GM23338 (cell line): ENCODE results near the gene MOXD1. TPM values are rescaled to one million over a fixed set of nuclear protein-coding genes. Genes with fewer than 3 reads are reported as not detected.

Experiments used
- ATAC-seq: fragments of 200-7000 bp; cut with Tn5 transposase; 3 replicates; pipeline ENCODE4 v1.9.1; 2020
- DNase-seq: peaks from one replicate; pipeline ENCODE4 v3.0.0-alpha.2; 2015; ENCODE audit warnings: low spot score
- H2AFZ ChIP-seq: fragments of 200-600 bp; sonication (generic); 2 replicates; pipeline ENCODE4 v1.8.0; 2016; ENCODE audit warnings: antibody characterized with exemption, mild to moderate bottlenecking, moderate library complexity
- H3F3A ChIP-seq: fragments of 200-600 bp; sonication (generic); replicated peaks from 2 replicates; pipeline ENCODE4 v1.8.0; 2017; ENCODE audit warnings: antibody characterized with exemption, mixed run types, low read depth
- H3K27ac ChIP-seq: fragments of 200-600 bp; sonication (generic); 2 replicates; pipeline ENCODE4 v1.6.1; 2016; ENCODE audit warnings: low read depth
- H3K27me3 ChIP-seq: fragments of 200-600 bp; sonication (generic); 2 replicates; pipeline ENCODE4 v1.8.0; 2016; ENCODE audit warnings: mild to moderate bottlenecking, mixed run types, moderate library complexity; ENCODE audit not compliant: insufficient read depth
- H3K36me3 ChIP-seq: fragments of 200-600 bp; sonication (generic); 2 replicates; pipeline ENCODE4 v1.8.0; 2016; ENCODE audit warnings: mild to moderate bottlenecking; ENCODE audit not compliant: insufficient read depth
- H3K4me1 ChIP-seq: fragments of 200-600 bp; sonication (generic); 2 replicates; pipeline ENCODE4 v1.8.0; 2016; ENCODE audit warnings: mild to moderate bottlenecking, moderate library complexity; ENCODE audit not compliant: insufficient read depth
- H3K4me2 ChIP-seq: fragments of 200-600 bp; sonication (generic); 2 replicates; pipeline ENCODE4 v1.7.1; 2017; ENCODE audit warnings: mixed run types
- H3K4me3 ChIP-seq: fragments of 200-600 bp; sonication (generic); 2 replicates; pipeline ENCODE4 v1.6.1; 2016; ENCODE audit warnings: mixed run types
- H3K79me2 ChIP-seq: fragments of 200-600 bp; sonication (generic); replicated peaks from 2 replicates; pipeline ENCODE4 v1.8.0; 2017; ENCODE audit warnings: mild to moderate bottlenecking; ENCODE audit not compliant: insufficient read depth
- H3K9me2 ChIP-seq: fragments of 200-600 bp; sonication (generic); 2 replicates; pipeline ENCODE4 v1.8.0; 2017; ENCODE audit not compliant: insufficient read depth
- H4K20me1 ChIP-seq: fragments of 200-600 bp; sonication (generic); replicated peaks from 2 replicates; pipeline ENCODE4 v1.8.0; 2017; ENCODE audit warnings: mild to moderate bottlenecking; ENCODE audit not compliant: insufficient read depth
- H3K27ac Mint-ChIP-seq: 2 replicates; pipeline ENCODE4 v1.8.0; 2020; ENCODE audit warnings: inconsistent platforms, mild to moderate bottlenecking, moderate library complexity, mixed read lengths
- H3K27me3 Mint-ChIP-seq: 3 replicates; pipeline ENCODE4 v1.8.0; 2022; ENCODE audit warnings: low read depth, mild to moderate bottlenecking, moderate library complexity, mixed read lengths, inconsistent platforms; ENCODE audit not compliant: insufficient read depth, poor library complexity
- H3K36me3 Mint-ChIP-seq: 3 replicates; pipeline ENCODE4 v1.8.0; 2021; ENCODE audit warnings: low read depth, mild to moderate bottlenecking, inconsistent platforms, moderate library complexity, mixed read lengths
- H3K4me1 Mint-ChIP-seq: 3 replicates; pipeline ENCODE4 v1.8.0; 2020; ENCODE audit warnings: mild to moderate bottlenecking, inconsistent platforms, mixed read lengths
- H3K4me3 Mint-ChIP-seq: 3 replicates; pipeline ENCODE4 v1.8.0; 2021; ENCODE audit warnings: moderate library complexity, mild to moderate bottlenecking, inconsistent platforms, mixed read lengths
- H3K9me3 Mint-ChIP-seq: 3 replicates; pipeline ENCODE4 v1.8.0; 2020; ENCODE audit warnings: moderate library complexity, mild to moderate bottlenecking, inconsistent platforms, mixed read lengths
- CREB1 ChIP-seq: fragments of 250-450 bp; sonication (Bioruptor Pico); IDR thresholded peaks from 2 replicates; pipeline ENCODE4 v1.5.0; 2020; ENCODE audit warnings: low read depth, mild to moderate bottlenecking, moderate library complexity
- JUNB ChIP-seq: IDR thresholded peaks from one replicate; pipeline ENCODE4 v1.6.1; 2016; ENCODE audit warnings: antibody characterized with exemption; ENCODE audit not compliant: unreplicated experiment
- POLR2AphosphoS5 ChIP-seq: IDR thresholded peaks from 2 replicates; pipeline ENCODE4 v1.6.1; 2016; ENCODE audit warnings: antibody characterized with exemption, low read depth
- STAT1 ChIP-seq: IDR thresholded peaks from one replicate; pipeline ENCODE4 v1.6.1; 2016; ENCODE audit warnings: antibody characterized with exemption; ENCODE audit not compliant: unreplicated experiment
- ZNF114 ChIP-seq: fragments of 250-450 bp; sonication (Bioruptor Pico); IDR thresholded peaks from 2 replicates; pipeline ENCODE4 v1.5.0; 2020; ENCODE audit warnings: mild to moderate bottlenecking, moderate library complexity
- ZNF331 ChIP-seq: fragments of 250-450 bp; sonication (Bioruptor Pico); IDR thresholded peaks from 2 replicates; pipeline ENCODE4 v1.5.0; 2020; ENCODE audit warnings: low read depth, mild to moderate bottlenecking, moderate library complexity
- polyA plus RNA-seq: library from polyadenylated mRNA; unstranded; fragments of >200 nt; fragmentation: Nextera tagmentation; extraction: Ambion mirVana; gene quantifications from 2 replicates; pipeline ENCODE4 v1.2.1, GENCODE V29; 2016
- total RNA-seq: library from RNA; depleted of rRNA; stranded (reverse); fragments of >200 nt; shearing (Covaris generic); gene quantifications from 2 replicates; pipeline ENCODE4 v1.2.3, GENCODE V29; 2014
- TF ChIP-seq, protein P1 (sequence below), 2 experiments: fragments of 200-600 bp in 1 of 2; sonication (generic) in 1 of 2; conservative IDR thresholded peaks; 2 replicates each; pipeline versions ENCODE4 v1.5.1 to v1.6.1; 2016 to 2017; ENCODE audit warnings: antibody characterized with exemption in 2 of 2, low read depth in 2 of 2, mild to moderate bottlenecking in 2 of 2, moderate library complexity in 1 of 2
- TF ChIP-seq, protein P2 (sequence below): fragments of 250-450 bp; sonication (Bioruptor Pico); IDR thresholded peaks from 2 replicates; pipeline ENCODE4 v1.5.0; 2020; ENCODE audit warnings: mild to moderate bottlenecking, moderate library complexity
- TF ChIP-seq, protein P3 (sequence below): IDR thresholded peaks from 2 replicates; pipeline ENCODE4 v1.6.1; 2016; ENCODE audit warnings: antibody characterized with exemption

MOXD1 gene
- total and polyA plus RNA-seq, 2 experiments from 2014 or later: 1.7 to 4.3 TPM

DNA sequence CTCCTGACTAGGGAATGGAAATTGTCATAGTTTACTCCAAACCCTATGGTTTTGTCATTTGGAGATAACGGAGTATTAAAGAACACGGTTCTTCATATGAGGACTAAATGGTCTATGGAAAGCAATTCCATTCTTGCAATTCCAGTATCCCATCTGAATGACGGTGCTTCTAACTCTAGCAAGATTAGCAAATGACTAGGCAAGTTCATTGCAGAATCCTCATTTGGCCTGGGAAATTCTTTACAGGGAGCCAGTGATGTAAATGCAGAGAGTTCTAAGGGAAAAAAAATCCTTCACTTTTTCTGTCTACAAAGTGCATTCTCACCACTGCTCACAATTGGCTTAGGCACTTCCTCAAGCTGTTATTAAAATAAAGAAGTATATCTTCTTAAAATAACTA, 111.5 kb downstream of the MOXD1 start:
- Histone ChIP-seq H3F3A (no peaks in the 10 kb centered on the region), H3K4me1 (0 out of 2 replicates have a peak, but pooled peaks cover 3% of the 10 kb centered on the region), H3K36me3 (no peaks in the 10 kb centered on the region), H3K79me2 (no peaks in the 10 kb centered on the region), H3K27ac (no peak overlapping the region), H2AFZ (no peak overlapping the region), H3K4me2 (no peak overlapping the region), H3K27me3 (no peaks in the 10 kb centered on the region), H4K20me1 (no peaks in the 10 kb centered on the region), H3K4me3 (no peak overlapping the region), H3K9me2 (no peaks in the 10 kb centered on the region)
- H3K4me1 Mint-ChIP-seq: peaks cover 5% of the 10 kb centered on the region; the same call in 2 of the 3 replicates
- ATAC-seq: no peak; the same call in 2 of the 3 replicates
- no peaks in the 10 kb centered on the region for H3K27me3 Mint-ChIP-seq
- H3K27ac Mint-ChIP-seq: no peak overlapping the region
- no peaks in the 10 kb centered on the region for H3K9me3 Mint-ChIP-seq
- TF ChIP-seq, protein P1, sequence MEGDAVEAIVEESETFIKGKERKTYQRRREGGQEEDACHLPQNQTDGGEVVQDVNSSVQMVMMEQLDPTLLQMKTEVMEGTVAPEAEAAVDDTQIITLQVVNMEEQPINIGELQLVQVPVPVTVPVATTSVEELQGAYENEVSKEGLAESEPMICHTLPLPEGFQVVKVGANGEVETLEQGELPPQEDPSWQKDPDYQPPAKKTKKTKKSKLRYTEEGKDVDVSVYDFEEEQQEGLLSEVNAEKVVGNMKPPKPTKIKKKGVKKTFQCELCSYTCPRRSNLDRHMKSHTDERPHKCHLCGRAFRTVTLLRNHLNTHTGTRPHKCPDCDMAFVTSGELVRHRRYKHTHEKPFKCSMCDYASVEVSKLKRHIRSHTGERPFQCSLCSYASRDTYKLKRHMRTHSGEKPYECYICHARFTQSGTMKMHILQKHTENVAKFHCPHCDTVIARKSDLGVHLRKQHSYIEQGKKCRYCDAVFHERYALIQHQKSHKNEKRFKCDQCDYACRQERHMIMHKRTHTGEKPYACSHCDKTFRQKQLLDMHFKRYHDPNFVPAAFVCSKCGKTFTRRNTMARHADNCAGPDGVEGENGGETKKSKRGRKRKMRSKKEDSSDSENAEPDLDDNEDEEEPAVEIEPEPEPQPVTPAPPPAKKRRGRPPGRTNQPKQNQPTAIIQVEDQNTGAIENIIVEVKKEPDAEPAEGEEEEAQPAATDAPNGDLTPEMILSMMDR (conservative IDR thresholded peaks at IDR 0.05; ENCODE audit: low read depth in 2 of 2): no peak
- TF ChIP-seq JUNB (no peak), POLR2AphosphoS5 (no peak), CREB1 (CRISPR knock-in tag) (no peak), STAT1 (no peak), ZNF331 (no peak), ZNF114 (CRISPR knock-in tag) (no peak)
- TF ChIP-seq, protein P2, sequence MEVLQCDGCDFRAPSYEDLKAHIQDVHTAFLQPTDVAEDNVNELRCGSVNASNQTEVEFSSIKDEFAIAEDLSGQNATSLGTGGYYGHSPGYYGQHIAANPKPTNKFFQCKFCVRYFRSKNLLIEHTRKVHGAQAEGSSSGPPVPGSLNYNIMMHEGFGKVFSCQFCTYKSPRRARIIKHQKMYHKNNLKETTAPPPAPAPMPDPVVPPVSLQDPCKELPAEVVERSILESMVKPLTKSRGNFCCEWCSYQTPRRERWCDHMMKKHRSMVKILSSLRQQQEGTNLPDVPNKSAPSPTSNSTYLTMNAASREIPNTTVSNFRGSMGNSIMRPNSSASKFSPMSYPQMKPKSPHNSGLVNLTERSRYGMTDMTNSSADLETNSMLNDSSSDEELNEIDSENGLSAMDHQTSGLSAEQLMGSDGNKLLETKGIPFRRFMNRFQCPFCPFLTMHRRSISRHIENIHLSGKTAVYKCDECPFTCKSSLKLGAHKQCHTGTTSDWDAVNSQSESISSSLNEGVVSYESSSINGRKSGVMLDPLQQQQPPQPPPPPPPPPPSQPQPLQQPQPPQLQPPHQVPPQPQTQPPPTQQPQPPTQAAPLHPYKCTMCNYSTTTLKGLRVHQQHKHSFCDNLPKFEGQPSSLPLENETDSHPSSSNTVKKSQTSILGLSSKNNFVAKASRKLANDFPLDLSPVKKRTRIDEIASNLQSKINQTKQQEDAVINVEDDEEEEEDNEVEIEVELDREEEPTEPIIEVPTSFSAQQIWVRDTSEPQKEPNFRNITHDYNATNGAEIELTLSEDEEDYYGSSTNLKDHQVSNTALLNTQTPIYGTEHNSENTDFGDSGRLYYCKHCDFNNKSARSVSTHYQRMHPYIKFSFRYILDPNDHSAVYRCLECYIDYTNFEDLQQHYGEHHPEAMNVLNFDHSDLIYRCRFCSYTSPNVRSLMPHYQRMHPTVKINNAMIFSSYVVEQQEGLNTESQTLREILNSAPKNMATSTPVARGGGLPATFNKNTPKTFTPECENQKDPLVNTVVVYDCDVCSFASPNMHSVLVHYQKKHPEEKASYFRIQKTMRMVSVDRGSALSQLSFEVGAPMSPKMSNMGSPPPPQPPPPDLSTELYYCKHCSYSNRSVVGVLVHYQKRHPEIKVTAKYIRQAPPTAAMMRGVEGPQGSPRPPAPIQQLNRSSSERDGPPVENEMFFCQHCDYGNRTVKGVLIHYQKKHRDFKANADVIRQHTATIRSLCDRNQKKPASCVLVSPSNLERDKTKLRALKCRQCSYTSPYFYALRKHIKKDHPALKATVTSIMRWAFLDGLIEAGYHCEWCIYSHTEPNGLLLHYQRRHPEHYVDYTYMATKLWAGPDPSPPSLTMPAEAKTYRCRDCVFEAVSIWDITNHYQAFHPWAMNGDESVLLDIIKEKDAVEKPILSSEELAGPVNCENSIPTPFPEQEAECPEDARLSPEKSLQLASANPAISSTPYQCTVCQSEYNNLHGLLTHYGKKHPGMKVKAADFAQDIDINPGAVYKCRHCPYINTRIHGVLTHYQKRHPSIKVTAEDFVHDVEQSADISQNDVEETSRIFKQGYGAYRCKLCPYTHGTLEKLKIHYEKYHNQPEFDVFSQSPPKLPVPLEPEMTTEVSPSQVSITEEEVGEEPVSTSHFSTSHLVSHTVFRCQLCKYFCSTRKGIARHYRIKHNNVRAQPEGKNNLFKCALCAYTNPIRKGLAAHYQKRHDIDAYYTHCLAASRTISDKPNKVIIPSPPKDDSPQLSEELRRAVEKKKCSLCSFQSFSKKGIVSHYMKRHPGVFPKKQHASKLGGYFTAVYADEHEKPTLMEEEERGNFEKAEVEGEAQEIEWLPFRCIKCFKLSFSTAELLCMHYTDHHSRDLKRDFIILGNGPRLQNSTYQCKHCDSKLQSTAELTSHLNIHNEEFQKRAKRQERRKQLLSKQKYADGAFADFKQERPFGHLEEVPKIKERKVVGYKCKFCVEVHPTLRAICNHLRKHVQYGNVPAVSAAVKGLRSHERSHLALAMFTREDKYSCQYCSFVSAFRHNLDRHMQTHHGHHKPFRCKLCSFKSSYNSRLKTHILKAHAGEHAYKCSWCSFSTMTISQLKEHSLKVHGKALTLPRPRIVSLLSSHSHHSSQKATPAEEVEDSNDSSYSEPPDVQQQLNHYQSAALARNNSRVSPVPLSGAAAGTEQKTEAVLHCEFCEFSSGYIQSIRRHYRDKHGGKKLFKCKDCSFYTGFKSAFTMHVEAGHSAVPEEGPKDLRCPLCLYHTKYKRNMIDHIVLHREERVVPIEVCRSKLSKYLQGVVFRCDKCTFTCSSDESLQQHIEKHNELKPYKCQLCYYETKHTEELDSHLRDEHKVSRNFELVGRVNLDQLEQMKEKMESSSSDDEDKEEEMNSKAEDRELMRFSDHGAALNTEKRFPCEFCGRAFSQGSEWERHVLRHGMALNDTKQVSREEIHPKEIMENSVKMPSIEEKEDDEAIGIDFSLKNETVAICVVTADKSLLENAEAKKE: no peak
- TF ChIP-seq, protein P3, sequence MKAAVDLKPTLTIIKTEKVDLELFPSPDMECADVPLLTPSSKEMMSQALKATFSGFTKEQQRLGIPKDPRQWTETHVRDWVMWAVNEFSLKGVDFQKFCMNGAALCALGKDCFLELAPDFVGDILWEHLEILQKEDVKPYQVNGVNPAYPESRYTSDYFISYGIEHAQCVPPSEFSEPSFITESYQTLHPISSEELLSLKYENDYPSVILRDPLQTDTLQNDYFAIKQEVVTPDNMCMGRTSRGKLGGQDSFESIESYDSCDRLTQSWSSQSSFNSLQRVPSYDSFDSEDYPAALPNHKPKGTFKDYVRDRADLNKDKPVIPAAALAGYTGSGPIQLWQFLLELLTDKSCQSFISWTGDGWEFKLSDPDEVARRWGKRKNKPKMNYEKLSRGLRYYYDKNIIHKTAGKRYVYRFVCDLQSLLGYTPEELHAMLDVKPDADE: no peak
- H3K4me3 Mint-ChIP-seq: no peak overlapping the region
- no peaks in the 10 kb centered on the region for H3K36me3 Mint-ChIP-seq
- DNase-seq: peak; percentile 38
